Stimulated activated CD4-positive, alpha-beta T cell treated with anti-CD3 and anti-CD28 coated beads, Interleukin-4, amount 100 ng/mL, for 48 hours (primary cell): ENCODE measurements around the gene RAVER2.
"Not testable (repeated sequence)": the region's sequence is repeated elsewhere in the genome, so short reads cannot be mapped to it uniquely, and the experiment has no call there.

Source experiments
- DNase-seq, 2 donors: peaks; one replicate each; pipeline ENCODE4 v3.0.0-alpha.2; 2020; ENCODE audit warnings: low read depth in 2 of 2

The RAVER2 gene

DNA sequence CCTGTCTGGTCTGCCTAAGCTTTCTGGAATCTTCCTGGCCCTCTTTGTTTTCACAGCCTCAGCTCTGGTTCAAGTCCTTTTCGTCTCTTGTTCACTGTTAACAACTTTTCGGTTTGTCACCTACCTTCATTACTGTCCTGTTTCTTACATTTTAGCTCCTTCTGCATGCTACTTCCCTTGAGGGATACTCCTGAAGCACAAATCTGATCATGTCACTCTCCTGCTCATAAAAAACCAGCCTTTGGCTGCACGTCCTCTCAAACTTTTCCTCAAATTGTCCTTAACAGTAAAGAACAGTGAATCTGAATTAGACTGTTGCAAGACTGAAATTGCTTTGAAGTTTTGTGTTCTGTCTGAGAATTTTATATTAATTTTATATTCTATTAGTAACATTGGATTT lies 3.3 kb downstream of the RAVER2 start:
- no peak for DNase-seq

DNA sequence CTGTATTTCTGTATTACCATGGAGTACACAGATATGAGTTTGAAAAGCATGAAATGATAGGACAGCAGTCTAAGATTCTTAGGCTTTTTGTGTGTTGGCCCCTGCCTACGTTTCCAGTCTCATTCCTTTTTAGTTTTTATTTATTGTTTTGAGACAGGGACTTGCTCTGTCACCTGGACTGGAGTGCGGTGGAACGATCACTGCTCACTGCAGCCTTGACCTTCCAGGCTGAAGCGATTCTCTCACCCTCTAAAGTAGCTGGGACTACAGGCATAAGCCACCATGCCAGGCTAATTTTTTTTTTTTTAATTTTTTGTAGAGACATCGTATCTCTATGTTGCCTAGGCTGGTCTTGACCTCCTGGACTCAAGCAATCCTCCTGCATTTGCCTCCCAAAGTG lies 3.8 kb downstream of the RAVER2 start:
- no peak for DNase-seq

DNA sequence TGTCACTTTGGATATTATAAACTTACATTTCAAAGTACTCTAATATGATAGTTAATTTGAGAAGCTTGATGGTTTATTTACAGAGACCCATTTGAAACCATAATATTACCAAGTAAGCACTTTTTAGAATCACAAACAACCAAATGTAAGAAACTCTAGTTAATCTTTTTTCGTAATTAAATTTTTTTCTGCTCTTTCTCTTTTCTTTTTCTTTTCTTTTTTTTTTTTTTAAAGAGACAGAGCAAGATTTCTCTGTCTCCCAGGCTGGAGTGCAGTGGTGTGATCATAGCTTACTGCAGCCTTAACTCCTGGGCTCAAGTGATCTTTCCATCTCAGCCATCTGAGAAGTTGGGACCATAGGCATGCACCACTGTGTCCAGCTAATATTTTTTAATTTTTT lies 5.2 kb downstream of the RAVER2 start:
- DNase-seq = no peak

DNA sequence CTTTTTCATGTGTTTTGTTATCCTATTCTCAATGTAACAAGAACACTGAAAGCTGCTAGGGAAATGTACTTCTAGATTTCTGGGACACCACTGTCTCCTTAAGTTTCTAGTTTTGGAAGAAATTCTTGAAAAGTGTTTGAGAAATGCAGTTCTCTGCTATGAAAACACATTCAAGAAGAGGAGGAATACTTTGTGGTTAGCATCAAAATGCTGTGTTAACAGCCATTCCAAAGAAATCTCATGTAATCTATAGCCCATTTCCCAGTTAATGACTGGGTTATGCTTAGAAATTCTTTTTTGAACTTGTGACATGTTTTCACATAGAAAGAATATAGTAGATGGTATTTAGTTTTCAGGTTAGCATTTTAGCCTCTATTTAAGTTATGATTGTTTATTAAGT lies 6.0 kb downstream of the RAVER2 start:
- no peak for DNase-seq

GRCh38 chr1:64754173-64754572 lies 9.3 kb downstream of the RAVER2 start:
- DNase-seq = no peak

DNA sequence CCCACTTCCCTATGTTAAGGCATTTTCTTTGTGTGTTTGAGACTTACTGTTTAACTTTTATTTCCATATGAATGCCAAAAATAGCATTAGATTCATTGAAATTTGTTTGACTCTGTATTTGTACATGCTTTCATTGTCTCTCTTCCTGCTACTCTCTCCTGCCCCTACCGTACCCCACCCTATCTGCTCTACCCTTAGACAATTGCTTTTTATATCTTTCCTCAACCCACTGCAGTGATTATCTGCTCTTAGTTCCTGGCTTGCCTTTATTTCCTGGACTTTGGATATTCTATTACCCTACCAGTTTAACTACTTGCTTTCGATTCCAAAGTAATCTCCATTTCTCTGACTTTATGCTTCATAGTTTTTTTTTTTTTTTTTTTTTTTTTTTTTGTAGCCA lies 10.5 kb downstream of the RAVER2 start:
- no peak for DNase-seq

GRCh38 chr1:64756770-64757169 lies 11.9 kb downstream of the RAVER2 start:
- DNase-seq = no peak

- DNase-seq = no peak
Measured at GRCh38 chr1:64757213-64757612, 12.3 kb downstream of the RAVER2 start.

DNA sequence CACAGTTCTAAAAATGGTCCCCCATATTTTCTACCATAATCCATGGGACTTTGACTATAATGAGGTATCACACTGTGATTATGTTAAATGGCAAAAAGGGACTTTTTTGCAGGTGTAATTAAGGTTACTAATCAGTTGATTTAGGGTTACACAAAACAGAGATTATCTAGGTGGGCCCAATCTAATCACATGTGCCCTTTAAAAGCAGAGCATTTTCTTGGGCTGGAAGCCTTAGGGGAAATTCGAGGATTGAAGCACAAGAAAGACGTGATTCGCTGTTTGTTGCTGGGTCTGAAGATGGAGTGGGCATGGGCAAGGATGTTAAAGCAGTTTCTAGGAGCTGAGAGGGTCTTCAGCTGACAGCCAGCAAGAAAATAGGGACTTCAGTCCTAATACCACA lies 13.4 kb downstream of the RAVER2 start:
- no peak for DNase-seq

GRCh38 chr1:64759968-64760367 lies 15.1 kb downstream of the RAVER2 start:
- DNase-seq = no peak

DNA sequence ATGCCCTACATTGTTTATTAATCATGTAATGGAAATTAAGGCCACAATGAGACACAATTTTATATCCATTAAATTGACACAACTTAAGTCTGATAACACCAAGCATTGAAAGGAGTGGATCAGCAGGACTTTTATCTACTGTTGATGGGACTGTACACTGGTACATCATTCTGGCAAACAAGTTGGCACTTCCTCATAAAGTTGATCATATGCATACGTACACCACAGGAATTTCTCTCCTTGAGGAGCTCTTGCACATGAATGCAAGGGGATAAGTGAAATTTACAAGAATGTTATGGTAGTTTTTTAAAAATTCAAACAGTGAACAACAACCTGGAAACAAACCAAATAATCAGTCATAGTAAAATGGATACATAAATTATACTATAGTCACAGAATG lies 20.1 kb downstream of the RAVER2 start:
- no peak for DNase-seq

- no peak for DNase-seq
Measured at GRCh38 chr1:64765826-64766225, 21.0 kb downstream of the RAVER2 start.

DNA sequence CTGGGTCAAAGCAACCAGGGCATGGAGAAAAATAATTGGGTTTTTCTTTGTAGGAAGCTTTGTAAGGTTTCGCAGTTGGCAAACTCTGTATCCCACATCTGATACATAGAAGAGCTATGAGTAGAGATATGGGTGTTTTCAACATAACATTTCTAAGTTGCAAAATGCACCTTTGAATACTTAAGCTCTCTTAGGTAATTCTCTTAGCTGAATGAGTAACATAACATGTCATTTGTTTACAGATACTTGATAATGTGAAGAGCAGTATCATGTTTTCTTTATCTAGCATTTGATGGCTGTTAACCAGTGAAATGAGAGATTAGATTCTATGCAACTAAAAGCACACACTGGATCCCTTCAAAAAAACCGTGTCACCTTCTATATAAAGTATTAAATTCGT lies 21.6 kb downstream of the RAVER2 start:
- no peak for DNase-seq

DNA sequence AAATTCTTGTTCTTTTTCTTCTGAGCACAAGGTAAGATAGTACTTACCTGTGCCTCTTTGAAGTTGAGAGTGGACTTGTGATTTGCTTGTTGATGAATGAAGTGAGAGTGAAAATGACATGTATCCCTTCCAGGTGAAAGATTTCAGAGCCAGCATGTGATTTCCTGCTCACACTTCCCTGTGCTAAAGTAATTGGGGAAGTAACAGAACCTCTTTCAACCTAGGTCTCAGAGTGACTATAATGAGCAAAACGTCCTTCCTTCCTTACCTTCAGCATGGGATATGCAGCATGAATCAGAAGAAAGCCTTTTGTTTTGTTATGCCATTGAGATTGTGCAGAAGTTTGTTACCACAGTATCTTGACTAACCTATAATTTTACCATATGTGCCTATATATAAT lies 24.6 kb downstream of the RAVER2 start:
- no peak for DNase-seq

GRCh38 chr1:64769971-64770370 lies 25.1 kb downstream of the RAVER2 start:
- no peak for DNase-seq

DNA sequence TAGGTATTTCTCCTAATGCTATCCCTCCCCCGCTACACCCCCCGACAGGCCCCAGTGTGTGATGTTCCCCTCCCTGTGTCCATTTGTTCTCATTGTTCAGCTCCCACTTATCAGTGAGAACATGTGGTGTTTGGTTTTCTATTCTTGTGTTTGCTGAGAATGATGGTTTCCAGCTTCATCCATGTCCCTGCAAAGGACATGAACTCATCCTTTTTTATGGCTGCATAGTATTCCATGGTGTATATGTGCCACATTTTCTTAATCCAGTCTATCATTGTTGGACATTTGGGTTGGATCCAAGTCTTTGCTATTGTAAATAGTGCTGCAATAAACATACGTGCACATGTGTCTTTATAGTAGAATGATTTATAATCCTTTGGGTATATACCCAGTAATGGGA lies 28.4 kb downstream of the RAVER2 start:
- DNase-seq = not testable (repeated sequence)

- no peak for DNase-seq
Measured at GRCh38 chr1:64775113-64775512, 30.2 kb downstream of the RAVER2 start.

DNA sequence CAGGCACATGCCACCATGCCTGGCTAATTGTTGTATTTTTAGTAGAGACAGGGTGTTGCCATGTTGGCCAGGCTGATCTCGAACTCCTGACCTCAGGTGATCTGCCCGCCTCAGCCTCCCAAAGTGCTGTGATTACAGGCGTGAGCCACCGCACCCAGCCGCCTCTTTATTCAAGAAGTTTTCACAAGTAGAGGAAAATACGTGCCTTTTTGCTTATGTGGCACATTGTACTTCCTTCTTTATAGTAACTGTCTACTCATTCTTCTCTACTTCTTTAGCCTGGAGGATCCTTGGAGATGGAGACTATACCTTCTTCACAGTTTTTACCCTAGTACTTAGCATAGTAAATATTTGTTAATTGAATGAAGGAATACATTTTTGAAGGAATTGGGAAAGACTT lies 37.2 kb downstream of the RAVER2 start:
- not testable (repeated sequence) for DNase-seq

- not testable (repeated sequence) for DNase-seq
Measured at GRCh38 chr1:64782848-64783247, 38.0 kb downstream of the RAVER2 start.

DNA sequence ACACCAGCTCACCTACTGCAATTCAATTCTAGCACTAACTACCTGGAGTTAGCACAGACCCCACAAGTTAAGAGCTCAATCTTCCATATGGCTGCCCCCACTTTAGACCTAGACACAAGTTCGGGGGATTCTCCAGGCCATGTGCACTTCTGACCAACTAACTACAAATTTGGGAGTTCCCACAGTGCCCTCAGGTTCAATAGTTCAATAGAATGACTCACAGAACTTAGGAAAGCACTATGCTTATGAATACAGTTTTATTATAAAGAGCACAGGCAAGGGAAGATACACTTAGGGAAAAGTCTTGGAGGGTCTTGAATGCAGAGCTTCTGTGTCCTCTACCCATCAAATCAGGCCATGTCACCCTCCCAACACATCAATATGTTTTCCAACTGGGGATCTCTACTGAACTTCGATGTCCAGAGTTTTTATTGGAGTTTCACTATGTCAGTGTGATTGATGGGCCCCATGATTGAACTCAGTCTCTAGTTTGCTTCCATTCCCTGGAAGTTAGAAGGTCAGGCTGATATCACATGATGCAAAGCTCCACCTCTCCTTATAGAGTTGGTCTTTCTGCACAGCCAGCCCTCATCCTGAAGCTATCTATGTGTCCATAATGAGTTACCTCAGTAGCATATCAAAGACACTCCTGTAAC lies 46.1 kb downstream of the RAVER2 start:
- no peak for DNase-seq

DNA sequence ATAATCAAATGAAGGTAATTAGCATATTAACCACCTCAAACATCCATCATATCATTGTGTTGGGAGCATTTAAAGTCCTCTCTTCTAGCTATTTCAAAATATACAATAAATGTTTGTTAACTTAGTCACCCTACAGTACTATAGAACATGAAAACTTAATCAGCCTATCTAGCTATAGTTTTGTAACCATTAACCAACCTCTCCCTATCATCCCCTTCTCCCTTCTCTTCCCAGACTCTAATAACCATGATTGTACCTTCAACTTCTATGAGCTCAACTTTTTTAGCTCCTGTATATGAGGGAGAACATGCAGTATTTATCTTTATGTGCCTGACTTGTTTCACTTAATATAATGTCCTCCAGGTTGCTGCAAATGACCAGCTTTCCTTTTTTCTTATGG lies 54.0 kb downstream of the RAVER2 start:
- no peak for DNase-seq

DNA sequence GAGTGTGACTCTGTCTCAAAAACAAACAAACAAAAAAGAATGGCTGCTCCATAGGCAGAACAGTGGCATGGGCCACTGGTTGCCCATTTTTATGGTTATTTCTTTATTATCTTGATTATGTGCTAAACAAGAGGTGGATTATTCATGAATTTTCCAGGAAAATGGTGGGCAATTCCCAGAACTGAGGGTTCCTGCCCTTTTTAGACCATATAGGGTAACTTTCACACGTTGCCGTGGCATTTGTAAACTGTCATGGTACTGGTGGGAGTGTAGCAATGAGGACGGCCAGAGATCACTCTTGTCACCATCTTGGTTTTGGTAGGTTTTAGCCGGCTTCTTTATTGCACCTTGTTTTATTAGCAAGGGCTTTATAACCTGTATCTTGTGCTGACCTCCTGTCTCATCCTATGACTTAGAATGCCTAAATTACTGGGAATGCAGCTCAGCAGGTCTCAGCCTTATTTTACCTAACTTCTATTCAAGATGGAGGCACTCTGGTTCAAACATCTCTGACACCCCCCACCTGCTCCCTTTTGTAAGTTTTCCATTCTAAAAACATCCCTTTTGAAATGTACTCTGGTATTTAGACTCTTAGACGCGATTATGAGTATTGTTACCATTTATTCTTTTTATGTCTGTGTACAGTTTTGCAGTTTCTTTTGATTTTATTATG lies 57.1 kb downstream of the RAVER2 start:
- no peak for DNase-seq

DNA sequence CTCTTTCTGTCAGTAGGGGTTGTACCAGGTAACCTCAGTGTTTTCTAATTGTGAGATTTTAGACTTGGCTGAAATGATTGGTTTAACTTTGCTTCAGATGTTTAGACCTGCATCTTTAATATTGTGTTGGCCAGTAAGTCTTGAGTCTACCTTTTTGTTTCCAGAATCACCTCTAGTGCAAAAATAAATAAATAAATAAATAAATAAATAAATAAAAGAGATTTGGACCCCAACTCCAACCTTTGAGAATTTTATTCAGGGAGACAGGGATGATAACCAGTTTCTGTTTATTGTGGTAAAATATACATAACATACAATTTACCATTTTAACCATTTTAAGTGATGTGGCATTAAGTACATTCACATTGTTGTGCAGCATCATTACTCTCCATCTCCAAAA lies 64.4 kb downstream of the RAVER2 start:
- no peak for DNase-seq

DNA sequence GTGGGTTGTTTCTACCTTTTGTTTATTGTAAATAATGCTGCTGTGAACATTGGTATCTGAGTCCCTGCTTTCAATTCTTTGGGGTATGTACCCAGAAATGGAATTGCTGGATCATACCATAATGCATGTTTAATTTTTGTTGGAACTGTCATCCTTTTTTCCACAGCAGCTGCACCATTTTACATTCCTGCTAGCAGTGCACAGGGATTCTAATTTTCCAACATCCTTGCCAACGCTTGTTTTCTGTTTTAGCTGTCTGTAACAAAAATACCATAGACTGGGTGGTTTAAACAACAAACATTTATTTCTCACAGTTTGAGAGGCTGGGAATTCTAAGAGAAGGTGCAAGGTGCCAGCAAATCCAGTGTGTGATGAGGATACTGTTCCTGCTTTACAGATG lies 65.1 kb downstream of the RAVER2 start:
- no peak for DNase-seq
